ENCODE measurements around the gene TRIM14. TPM values are rescaled to one million over a fixed set of nuclear protein-coding genes. Genes with fewer than 3 reads are reported as not detected.

TRIM14 gene
- polyA plus RNA-seq, 3 donors: 23.0 to 30.6 (median 28.5) TPM

DNA sequence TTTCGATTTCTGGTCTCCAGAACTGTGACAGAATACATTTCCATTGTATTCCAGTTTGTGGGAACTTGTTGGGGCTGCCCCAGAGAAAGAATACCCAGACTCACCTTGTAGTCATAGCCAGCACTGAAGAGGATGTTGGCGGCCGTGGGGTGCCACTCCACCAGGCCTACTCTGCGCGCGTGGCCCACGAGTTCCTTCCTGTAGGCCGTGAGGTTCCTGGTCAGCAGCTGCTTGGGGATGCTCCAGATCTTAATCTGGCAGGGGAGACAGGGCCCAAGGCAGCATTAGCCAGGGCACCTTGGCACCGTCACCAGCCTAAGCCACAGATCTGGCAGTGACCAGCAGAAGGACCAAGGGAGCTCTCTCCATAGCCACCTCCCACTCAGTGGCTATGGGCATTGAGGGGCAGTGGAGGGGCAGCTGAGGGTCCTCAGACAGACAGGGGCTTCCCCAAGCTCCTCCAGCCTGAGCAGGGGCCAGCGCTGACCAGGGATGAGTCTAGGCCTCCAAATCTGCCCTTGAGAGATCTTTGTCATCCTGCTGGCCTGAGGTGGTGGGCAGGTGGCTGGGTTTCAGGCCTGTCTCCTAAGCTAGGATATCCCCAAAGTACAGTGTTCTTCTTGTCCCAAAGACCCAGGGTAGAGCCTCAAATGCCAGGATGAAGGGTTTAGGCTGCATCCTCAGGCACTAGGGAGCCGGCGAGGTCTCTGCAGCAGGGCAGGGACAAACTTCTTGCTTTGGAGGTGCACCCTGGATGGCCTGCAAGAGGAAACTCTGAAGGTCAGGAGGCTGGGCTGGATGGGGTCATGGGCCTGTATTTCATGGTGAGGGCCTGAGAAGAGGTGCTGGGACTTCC is 15.9 kb upstream of the TRIM14 start:
- Mint-ChIP-seq H3K27me3 (ENCODE audit: low read depth in 3 of 3) (no peaks in the 10 kb centered on the region), H3K4me3 (no peak overlapping the region), H3K36me3 (peaks cover 55 to 79% of the 10 kb centered on the region in 2 donors), H3K27ac (peak overlapping the region in 3 of 7 donors; percentile 13 to 80 (median 45)), H3K9me3 (no peaks in the 10 kb centered on the region), H3K4me1 (peaks cover 12% of the 10 kb centered on the region)
- H4K20me1 ChIP-seq (ENCODE audit: insufficient read depth, low read length): no peaks in the 10 kb centered on the region
- peaks cover under 1 to 4% of the 10 kb centered on the region in 2 donors for H3K4me1 ChIP-seq (ENCODE audit: control insufficient read depth in 1 of 2, insufficient read depth in 2 of 2, low read length in 2 of 2)
- no peaks in the 10 kb centered on the region for H3K9me3 ChIP-seq (replicated peaks in 1 of 2; ENCODE audit: control insufficient read depth in 1 of 2, insufficient read depth in 1 of 2, low read length in 2 of 2)
- H3K9ac ChIP-seq (ENCODE audit: insufficient read depth, low read length, poor library complexity, severe bottlenecking): no peak overlapping the region
- WGBS (ENCODE audit: insufficient coverage): 86% methylated on average over 8 of the region's 12 CpGs
- no peaks in the 10 kb centered on the region for H3K27me3 ChIP-seq (ENCODE audit: control insufficient read depth in 2 of 2, insufficient read depth in 2 of 2, low read length in 2 of 2)
- H3K4me2 ChIP-seq (replicated peaks; ENCODE audit: extremely low read depth, low read length, poor library complexity, severe bottlenecking): no peak overlapping the region
- no peak overlapping the region for H3K27ac ChIP-seq (ENCODE audit: low read depth in 1 of 2, low read length in 2 of 2)
- no peak overlapping the region for H2AFZ ChIP-seq (ENCODE audit: insufficient read depth, low read depth, low read length, poor library complexity, severe bottlenecking)
- H3K79me2 ChIP-seq (ENCODE audit: insufficient read depth, low read length): no peaks in the 10 kb centered on the region
- TF ChIP-seq, protein P1, sequence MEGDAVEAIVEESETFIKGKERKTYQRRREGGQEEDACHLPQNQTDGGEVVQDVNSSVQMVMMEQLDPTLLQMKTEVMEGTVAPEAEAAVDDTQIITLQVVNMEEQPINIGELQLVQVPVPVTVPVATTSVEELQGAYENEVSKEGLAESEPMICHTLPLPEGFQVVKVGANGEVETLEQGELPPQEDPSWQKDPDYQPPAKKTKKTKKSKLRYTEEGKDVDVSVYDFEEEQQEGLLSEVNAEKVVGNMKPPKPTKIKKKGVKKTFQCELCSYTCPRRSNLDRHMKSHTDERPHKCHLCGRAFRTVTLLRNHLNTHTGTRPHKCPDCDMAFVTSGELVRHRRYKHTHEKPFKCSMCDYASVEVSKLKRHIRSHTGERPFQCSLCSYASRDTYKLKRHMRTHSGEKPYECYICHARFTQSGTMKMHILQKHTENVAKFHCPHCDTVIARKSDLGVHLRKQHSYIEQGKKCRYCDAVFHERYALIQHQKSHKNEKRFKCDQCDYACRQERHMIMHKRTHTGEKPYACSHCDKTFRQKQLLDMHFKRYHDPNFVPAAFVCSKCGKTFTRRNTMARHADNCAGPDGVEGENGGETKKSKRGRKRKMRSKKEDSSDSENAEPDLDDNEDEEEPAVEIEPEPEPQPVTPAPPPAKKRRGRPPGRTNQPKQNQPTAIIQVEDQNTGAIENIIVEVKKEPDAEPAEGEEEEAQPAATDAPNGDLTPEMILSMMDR (IDR thresholded peaks at IDR 0.05): no peak
- peaks cover 7 to 37% of the 10 kb centered on the region in 2 donors for H3K36me3 ChIP-seq (replicated peaks in 1 of 2; ENCODE audit: control insufficient read depth in 1 of 2, insufficient read depth in 2 of 2, low read length in 2 of 2)
- intact Hi-C loops (cut with micrococcal nuclease): no loop called here
- H3K4me3 ChIP-seq (replicated peaks in 1 of 3; ENCODE audit: low read depth in 2 of 3, low read length in 3 of 3): no peak overlapping the region
- DNase-seq: no peak

DNA sequence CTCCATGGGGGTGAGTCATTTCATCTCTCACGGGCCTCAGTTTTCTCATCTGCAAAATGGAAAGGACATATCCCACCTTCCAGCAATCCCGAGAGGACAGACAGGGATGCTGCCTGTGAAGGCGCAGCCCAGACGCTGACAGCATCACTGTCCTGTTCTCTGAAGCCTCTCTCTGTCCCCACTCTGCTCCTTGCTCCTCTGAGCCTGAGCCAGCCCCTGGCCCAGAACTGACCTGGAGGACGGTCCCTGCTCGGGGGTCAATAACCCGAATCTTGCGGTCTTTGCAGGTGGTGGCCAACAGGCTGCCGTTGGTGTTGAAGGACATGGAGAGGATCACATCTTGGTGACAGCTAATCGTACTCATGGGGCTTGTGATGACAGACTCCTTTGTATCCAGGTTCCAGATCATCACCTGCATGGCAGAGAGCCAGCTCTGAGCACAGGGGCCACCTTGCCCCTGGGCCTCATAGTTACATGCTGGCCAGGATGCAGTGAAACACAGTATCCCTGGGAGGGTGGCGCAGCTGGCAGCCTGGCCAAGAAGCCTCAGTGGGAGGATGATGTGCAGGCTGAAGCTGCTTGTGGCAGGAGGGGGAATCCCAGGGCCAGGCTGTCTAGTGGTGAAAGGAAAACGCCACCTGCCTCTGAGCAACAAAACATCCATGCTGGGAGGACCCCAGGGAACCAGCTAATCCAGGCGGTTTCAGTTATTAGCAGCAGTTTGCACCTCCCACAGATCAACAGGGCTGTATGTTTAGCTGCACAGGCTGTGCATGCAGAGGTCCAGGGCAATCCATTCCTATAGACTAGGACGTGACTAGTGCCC is 14.0 kb upstream of the TRIM14 start:
- Histone ChIP-seq H2AFZ (ENCODE audit: insufficient read depth, low read depth, low read length, poor library complexity, severe bottlenecking) (no peak overlapping the region), H3K9ac (ENCODE audit: insufficient read depth, low read length, poor library complexity, severe bottlenecking) (no peak overlapping the region), H3K4me1 (ENCODE audit: control insufficient read depth in 1 of 2, insufficient read depth in 2 of 2, low read length in 2 of 2) (peaks cover 20 to 23% of the 10 kb centered on the region in 2 donors), H3K36me3 (replicated peaks in 1 of 2; ENCODE audit: control insufficient read depth in 1 of 2, insufficient read depth in 2 of 2, low read length in 2 of 2) (peaks cover 7 to 37% of the 10 kb centered on the region in 2 donors), H3K4me3 (replicated peaks in 1 of 3; ENCODE audit: low read depth in 2 of 3, low read length in 3 of 3) (no peak overlapping the region), H3K9me3 (replicated peaks in 1 of 2; ENCODE audit: control insufficient read depth in 1 of 2, insufficient read depth in 1 of 2, low read length in 2 of 2) (no peaks in the 10 kb centered on the region), H3K79me2 (ENCODE audit: insufficient read depth, low read length) (no peaks in the 10 kb centered on the region), H3K4me2 (replicated peaks; ENCODE audit: extremely low read depth, low read length, poor library complexity, severe bottlenecking) (no peak overlapping the region), H3K27me3 (ENCODE audit: control insufficient read depth in 2 of 2, insufficient read depth in 2 of 2, low read length in 2 of 2) (no peaks in the 10 kb centered on the region), H3K27ac (ENCODE audit: low read depth in 1 of 2, low read length in 2 of 2) (no peak overlapping the region), H4K20me1 (ENCODE audit: insufficient read depth, low read length) (no peaks in the 10 kb centered on the region)
- H3K27ac Mint-ChIP-seq: peak overlapping the region in 3 of 7 donors; percentile 52 to 68 (median 57)
- H3K9me3 Mint-ChIP-seq: no peaks in the 10 kb centered on the region
- no peak overlapping the region for H3K4me3 Mint-ChIP-seq
- peaks cover 55 to 71% of the 10 kb centered on the region in 2 donors for H3K36me3 Mint-ChIP-seq
- TF ChIP-seq, protein P1 (IDR thresholded peaks at IDR 0.05): no peak
- 94% methylated on average over 12 of the region's 14 CpGs for WGBS (ENCODE audit: insufficient coverage)
- intact Hi-C loops (cut with micrococcal nuclease): no loop called here
- H3K4me1 Mint-ChIP-seq: peaks cover 29% of the 10 kb centered on the region
- DNase-seq: no peak
- no peaks in the 10 kb centered on the region for H3K27me3 Mint-ChIP-seq (ENCODE audit: low read depth in 3 of 3)

All from CD14-positive monocyte (primary cell).